RPMI7951 (cell line): ENCODE data around the gene GLS. TPM values are rescaled to one million over a fixed set of nuclear protein-coding genes. Genes with fewer than 3 reads are reported as not detected.
"Not testable (repeated sequence)": the region's sequence is repeated elsewhere in the genome, so short reads cannot be mapped to it uniquely, and the experiment has no call there.

ENCODE experiments used
- DNase-seq: peaks from one replicate; pipeline ENCODE4 v3.0.0-alpha.2; 2012; ENCODE audit warnings: low read depth
- total RNA-seq: library from RNA; depleted of rRNA; stranded (reverse); fragments of >200 nt; shearing (Covaris generic); gene quantifications from 2 replicates; pipeline ENCODE4 v1.2.3, GENCODE V29; 2014

The GLS gene
- total RNA-seq, 1 experiment from 2014 or later, result 128 TPM

DNA sequence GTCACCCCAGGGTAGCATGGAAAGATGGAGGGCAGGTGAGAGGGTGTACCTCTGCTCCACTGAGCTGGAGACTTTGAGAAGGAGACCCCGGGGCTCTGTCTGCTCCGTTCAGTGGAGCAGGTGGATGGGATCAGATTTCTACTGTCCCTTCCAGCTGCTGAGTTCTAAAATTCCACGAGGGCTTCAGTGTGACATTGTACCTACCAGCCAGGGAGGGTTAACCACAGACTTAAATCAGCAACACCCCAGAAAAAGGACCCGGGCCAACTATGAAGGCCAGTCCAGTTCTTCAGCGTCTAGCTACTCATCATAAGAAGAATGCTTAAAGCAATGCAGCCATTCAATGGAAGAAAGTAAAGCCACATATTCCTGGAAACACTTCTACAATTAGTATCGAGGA lies 109.5 kb downstream of the GLS start:
- DNase-seq, result no peak

GRCh38 chr2:190993292-190993643 lies 112.6 kb downstream of the GLS start:
- no peak for DNase-seq

DNA sequence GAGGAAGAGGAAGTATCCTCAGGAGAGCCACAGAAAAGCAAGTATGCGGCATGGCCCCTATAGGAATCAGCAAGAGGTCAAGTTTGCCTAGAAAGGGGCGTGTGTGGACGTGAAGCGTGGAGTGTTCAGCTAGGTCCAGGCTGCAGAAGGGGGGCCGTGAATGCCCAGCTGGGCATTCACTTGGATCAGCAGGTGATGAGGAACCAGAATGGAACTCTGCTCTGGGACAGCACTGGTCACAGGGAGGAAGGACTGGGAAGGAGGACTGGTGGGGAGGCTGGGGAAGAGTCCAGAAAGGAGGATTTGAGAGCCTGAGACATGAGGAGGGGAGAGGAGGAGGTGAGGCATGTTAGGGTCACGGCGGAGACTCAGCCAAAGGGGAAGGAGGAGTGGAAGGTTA lies 113.5 kb downstream of the GLS start:
- no peak for DNase-seq

DNA sequence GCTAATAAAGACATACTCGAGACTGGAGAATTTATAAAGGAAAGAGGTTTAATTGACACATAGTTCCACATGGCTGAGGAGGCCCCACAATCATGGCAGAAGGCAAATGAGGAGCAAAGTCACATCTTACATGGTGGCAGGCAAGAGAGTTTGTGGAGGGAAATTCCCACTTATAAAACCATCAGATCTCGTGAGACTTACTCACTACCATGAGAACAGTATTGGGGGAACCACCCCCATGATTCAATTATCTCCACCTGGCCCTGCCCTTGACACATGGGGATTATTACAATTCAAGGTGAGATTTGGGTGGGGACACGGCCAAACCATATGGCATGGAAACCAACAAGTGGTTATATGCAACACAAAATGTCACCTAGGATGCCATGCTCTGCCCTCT lies 114.7 kb downstream of the GLS start:
- DNase-seq, result not testable (repeated sequence)

- peak; percentile 44 for DNase-seq
Measured at GRCh38 chr2:190996338-190996946, 115.8 kb downstream of the GLS start.

- no peak for DNase-seq
Measured at GRCh38 chr2:190996947-190997346, 116.3 kb downstream of the GLS start.

DNA sequence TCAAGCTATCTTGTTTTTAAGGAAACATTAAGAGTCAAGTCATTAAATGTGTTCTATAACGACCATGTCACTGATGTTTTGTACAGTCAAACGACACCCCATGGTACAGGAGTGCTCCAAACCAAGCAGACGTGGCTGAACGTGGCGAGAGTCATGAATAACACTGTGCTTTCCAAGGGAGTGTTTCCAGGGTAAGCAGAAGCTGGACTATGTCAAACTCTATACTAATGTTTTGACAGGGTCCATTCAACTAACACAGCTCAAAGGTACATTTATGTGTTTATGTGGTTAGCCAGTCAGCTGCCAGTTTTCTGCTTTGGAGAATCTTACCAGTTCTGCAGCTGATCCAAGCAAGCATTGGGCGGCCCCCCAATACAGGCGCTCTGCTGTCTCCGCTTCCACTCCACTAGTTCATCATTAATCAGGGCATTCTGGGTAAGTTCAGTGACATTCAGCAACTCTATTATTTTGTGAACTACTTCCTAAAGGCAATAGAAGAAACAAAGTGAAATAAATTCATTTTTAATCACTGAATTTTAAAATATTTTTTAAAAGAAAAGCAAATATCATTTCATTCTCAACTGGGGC lies 117.0 kb downstream of the GLS start:
- no peak for DNase-seq

DNA sequence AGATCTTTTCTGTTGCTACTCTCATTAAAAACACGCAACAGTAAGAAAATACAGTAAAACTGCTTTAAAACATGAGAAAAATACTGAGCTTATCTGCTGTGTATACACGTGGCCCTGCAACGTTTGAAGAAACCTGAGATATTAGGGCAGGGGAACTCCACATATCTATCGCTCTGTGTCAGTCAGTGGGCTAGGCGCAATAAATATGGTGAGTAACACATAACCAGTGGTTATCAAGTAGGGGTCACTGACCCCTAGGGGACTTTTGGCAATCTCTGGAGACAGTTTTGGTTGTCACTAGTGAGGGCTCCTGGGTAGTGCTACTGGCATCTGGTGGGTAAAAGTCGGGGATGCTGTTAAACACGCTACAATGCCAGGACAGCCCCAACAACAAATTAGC lies 118.4 kb downstream of the GLS start:
- no peak for DNase-seq

DNA sequence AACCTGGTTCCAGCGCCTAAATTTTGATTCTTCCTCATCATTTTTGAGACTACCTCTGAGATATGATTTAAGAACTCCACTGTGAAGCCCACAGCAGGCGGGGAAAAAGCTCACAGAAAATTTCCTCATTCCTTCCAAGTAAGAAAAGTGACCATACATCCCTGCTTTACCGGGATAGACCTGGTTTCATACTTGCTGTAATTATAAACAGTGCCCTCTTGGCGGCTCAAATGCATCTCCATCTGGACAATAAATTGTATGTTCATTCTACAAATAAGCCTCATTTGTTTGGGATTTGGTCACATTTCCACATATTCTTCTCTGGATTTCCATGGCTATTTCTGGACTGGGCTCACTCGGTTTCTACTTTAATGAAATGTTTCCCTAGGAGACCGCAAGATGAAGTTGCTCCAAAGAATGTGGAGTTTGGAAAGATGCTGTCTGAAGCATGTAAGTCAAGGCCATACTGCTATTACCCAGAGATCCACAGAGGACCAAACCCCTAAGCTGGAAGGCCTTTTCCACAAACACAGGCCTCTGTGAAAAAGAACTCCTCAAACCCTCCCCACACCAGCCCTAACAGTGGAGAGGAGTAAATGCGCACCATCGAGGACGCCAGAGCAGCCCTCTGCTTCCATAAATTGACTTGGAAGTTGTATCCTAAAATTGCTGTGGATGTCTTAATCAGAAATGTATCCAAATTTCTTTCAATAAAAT lies 119.5 kb downstream of the GLS start:
- no peak for DNase-seq

GRCh38 chr2:191001032-191001431 lies 120.4 kb downstream of the GLS start:
- DNase-seq, result no peak

- no peak for DNase-seq
Measured at GRCh38 chr2:191001624-191002023, 121.0 kb downstream of the GLS start.

- no peak for DNase-seq
Measured at GRCh38 chr2:191003405-191004309, 123.0 kb downstream of the GLS start.

GRCh38 chr2:191006297-191006696 lies 125.7 kb downstream of the GLS start:
- DNase-seq, result no peak

DNA sequence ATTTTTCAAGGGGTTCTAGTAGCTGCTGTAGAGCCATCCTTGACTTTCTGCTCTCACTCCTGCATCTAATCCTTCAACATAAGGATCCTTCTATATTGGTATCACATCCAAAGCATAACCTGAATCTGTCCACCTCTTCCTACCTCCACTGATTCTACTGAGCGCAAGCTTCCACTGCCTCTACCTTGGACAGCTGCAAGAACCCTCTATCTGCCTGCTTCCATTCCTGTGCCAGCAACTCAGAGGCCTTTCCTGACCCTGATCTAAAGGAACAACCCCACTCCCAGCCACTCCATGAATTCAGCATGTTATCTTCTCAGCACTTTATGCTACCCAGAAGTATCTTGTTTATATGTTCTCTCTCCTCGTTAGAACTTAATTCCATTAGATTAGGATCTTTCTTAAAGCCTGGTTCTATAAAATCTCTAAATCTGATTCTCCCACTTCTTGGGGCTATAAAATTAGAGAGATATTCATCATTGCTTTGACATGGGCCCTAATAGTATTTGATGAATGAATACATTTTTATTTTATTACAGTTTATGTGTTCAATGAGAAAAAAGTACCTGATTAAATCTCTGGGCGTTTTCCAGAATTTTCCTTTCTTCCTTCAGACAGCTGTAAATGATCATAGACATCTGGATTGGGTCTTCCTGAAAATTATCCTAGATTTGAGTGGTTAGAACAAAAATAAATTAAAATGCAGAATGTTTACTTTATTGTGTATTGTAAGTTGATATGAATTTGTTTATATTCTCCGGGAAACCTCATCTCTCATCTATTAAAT lies 126.6 kb downstream of the GLS start:
- DNase-seq, result no peak

DNA sequence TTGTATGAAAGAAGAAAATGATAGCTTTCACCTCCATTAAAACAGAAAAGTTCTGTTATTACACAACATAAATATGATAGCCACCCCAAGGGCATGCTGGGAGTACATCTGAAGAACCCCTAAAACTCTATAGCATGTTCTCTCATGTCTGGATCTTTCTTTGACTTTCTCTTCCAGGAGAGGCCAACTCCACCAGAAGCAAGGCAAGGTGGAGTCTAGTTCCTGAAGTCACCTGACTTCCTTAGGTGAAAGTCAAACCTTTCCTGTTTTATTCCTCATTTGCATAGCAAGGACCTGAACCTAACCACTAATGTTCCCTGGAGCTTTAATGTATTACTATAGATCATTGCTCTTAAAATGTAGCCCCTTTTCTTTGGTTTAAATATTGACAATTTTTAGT lies 127.7 kb downstream of the GLS start:
- DNase-seq, result no peak

DNA sequence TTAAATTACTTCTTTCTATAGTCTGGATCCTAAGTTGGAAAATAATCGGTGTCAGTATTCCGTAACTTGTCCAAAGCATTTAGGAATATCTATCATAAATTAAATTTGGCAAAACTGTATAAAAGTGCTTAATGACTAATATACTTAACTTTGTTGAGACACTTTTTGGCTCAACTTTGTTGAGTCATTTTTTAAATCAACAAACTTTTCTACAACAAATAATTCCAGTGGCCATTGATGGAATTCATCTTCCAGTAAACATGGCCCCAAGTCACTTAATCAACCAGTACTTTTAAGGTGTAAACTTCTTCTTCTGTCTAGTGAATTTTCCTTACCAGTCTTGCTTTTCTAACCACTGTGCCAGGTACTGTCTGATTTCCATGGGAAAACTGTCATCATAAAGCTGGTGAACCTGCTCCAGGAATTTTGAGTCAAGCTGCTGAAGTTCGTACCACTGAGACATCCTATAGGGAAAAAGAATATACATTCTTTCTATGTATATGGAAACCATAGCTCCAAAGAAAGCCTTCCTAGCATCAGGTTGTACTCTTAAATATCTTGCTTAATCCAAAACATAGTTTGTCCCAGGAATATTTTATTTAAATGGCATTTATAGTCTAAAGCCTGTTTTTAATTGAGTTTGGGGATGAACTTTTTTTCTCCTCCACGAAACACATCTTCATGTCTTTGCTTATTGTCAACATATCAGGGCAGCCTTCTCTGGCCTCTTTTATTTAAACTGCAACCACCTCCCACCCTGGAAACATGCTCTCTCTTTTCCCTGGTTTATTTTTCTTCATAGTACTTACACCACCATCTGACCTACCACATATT lies 129.1 kb downstream of the GLS start:
- no peak for DNase-seq

DNA sequence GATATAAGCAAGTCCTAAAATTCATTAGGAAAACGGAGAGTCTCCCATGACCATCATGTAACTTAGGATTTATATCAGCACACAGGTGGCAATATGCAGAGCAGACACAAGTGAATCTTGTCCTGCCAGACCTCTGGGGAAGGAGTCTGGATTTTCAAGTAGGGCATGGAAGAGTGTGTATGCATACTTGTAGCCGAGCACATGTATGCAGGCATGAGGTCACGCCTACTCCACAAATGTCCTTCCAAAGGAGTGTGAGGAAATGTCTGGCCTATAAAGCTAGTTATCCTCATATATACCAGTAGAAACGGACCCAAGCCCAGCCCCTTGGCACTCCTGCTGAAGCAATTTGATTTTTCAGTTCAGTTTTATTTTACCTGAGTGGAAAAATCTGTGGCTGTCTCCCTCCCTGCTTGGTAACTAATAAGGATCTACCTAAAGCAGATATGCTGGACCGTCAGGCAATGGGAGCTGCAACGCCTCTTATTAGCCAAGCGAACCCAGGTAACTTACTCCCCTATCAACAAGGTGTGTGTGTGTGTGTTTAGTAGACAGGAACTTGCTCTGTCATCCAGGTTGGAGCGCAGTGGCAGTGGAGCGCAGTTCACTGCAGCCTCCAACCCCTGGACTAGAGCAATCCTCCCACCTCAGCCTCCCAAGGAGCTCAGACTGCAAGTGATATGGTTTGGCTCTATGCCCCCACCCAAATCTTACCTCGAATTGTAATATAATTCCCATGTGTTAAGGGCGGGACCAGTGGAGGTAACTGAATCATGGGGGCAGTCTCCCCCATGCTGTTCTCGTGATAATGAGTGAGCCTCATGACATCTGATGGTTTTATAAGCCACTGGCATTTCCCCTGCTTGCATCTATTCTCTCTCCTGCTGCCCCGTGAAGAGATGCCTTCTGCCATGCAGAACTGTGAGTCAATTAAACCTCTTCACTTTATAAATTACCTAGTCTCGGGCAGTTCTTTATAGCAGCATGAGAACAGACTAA lies 130.6 kb downstream of the GLS start:
- DNase-seq, result no peak

DNA sequence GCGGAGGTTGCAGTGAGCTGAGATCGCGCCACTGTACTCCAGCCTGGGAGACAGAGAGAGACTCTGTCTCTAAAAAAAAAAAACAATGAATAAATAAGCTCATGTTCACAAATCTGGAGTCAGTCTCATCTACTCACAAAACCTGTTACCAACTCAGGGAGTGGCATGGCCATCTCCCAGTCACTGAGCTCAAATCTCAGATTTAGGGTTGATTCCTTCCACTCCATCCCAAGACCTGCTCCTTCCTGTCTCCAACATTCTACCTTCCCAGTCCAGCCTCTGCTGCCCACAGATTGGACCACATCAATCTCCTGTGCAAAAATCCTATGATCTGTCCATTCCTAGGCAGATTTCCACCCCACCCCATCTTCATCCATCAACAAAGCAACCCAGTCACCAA lies 131.7 kb downstream of the GLS start:
- DNase-seq, result no peak
